Liver (tissue), 9 donors: ENCODE results near the gene GIMAP2. TPM values are rescaled to one million over a fixed set of nuclear protein-coding genes. Genes with fewer than 3 reads are reported as not detected.
"Not testable (repeated sequence)": the region's sequence is repeated elsewhere in the genome, so short reads cannot be mapped to it uniquely, and the experiment has no call there.

Source experiments
- DNase-seq: peaks from one replicate; pipeline ENCODE4 v3.0.0-alpha.2; 2017; ENCODE audit warnings: low spot score
- H3K27ac ChIP-seq, 2 donors: one replicate each; pipeline ENCODE4 v1.7.0; 2013; ENCODE audit warnings: inconsistent platforms in 2 of 2, low read length in 2 of 2, control low read depth in 1 of 2, low read depth in 1 of 2, mild to moderate bottlenecking in 1 of 2
- H3K27me3 ChIP-seq, 4 donors: one replicate each; pipeline versions ENCODE4 v1.6.1 to v1.7.0; 2013; ENCODE audit warnings: low read length in 3 of 4, inconsistent platforms in 1 of 4, mild to moderate bottlenecking in 1 of 4, moderate library complexity in 1 of 4; ENCODE audit not compliant: control insufficient read depth in 4 of 4, insufficient read depth in 4 of 4
- H3K36me3 ChIP-seq, 4 donors: one replicate each; pipeline versions ENCODE4 v1.6.1 to v1.7.0; 2013; ENCODE audit warnings: low read length in 3 of 4, mild to moderate bottlenecking in 3 of 4, low read depth in 1 of 4, moderate library complexity in 1 of 4; ENCODE audit not compliant: control insufficient read depth in 4 of 4, insufficient read depth in 3 of 4
- H3K4me1 ChIP-seq, 4 donors: one replicate each; pipeline versions ENCODE4 v1.6.1 to v1.7.0; 2013; ENCODE audit warnings: low read length in 3 of 4, mild to moderate bottlenecking in 3 of 4, moderate library complexity in 1 of 4; ENCODE audit not compliant: control insufficient read depth in 4 of 4, insufficient read depth in 4 of 4
- H3K4me3 ChIP-seq, 3 donors: one replicate each; pipeline versions ENCODE4 v1.6.1 to v1.7.0; 2013; ENCODE audit warnings: low read length in 3 of 3, control low read depth in 1 of 3, low read depth in 1 of 3, mild to moderate bottlenecking in 1 of 3
- H3K9ac ChIP-seq, 2 donors: one replicate each; pipeline ENCODE4 v1.7.0; 2013; ENCODE audit warnings: low read length in 2 of 2, mild to moderate bottlenecking in 2 of 2, moderate library complexity in 2 of 2, control low read depth in 1 of 2, low read depth in 1 of 2
- H3K9me3 ChIP-seq, 4 donors: one replicate each; pipeline versions ENCODE4 v1.6.1 to v1.7.0; 2013; ENCODE audit warnings: low read length in 3 of 4; ENCODE audit not compliant: control insufficient read depth in 4 of 4
- FOXA2 ChIP-seq: IDR thresholded peaks from 2 replicates; pipeline ENCODE4 v1.6.1; 2016; ENCODE audit warnings: antibody characterized with exemption
- GABPA ChIP-seq, 2 donors: IDR thresholded peaks in 1 of 2; conservative IDR thresholded peaks in 1 of 2; 2 replicates each; pipeline ENCODE4 v1.6.1; 2016; ENCODE audit warnings: antibody characterized with exemption in 2 of 2, mild to moderate bottlenecking in 1 of 2, moderate library complexity in 1 of 2
- JUND ChIP-seq, 2 donors: IDR thresholded peaks; 2 replicates each; pipeline ENCODE4 v1.6.1; 2016; ENCODE audit warnings: antibody characterized with exemption in 2 of 2
- RAD21 ChIP-seq, 2 donors: IDR thresholded peaks; 2 replicates each; pipeline ENCODE4 v1.6.1; 2016; ENCODE audit warnings: antibody characterized with exemption in 2 of 2, mild to moderate bottlenecking in 2 of 2
- SP1 ChIP-seq: IDR thresholded peaks from 2 replicates; pipeline ENCODE4 v1.6.1; 2018; ENCODE audit warnings: antibody characterized with exemption, mild to moderate bottlenecking
- WGBS: extraction: QIAGEN DNeasy Blood & Tissue Kit; methylation state at CpG from one replicate; pipeline ENCODE4 v1.1.7; 2013; 5-methylcytosine and 5-hydroxymethylcytosine counted together
- polyA plus RNA-seq, 2 donors: library from polyadenylated mRNA; stranded (reverse) in 1 of 2; unstranded in 1 of 2; fragments of 200-250 nt in 1 of 2; fragments of >200 nt in 1 of 2; fragmentation: Nextera tagmentation in 1 of 2; extraction: Ambion mirVana in 1 of 2; gene quantifications; one replicate each; pipeline versions ENCODE4 v1.2.1 to v1.2.3, GENCODE V29; 2013 to 2015
- total RNA-seq, 2 donors: library from RNA; depleted of rRNA; stranded (reverse); fragments of >200 nt; gene quantifications; one replicate each; pipeline ENCODE4 v1.2.3, GENCODE V29; 2014
- TF ChIP-seq, protein P1 (sequence below): IDR thresholded peaks from 2 replicates; pipeline ENCODE4 v1.6.1; 2016; ENCODE audit warnings: antibody characterized with exemption
- TF ChIP-seq, protein P2 (sequence below): IDR thresholded peaks from 2 replicates; pipeline ENCODE4 v1.6.1; 2016; ENCODE audit warnings: antibody characterized with exemption
- donor health status: healthy.
- donor health status: healthy.
- donor health status: healthy.
- donor health status: healthy.
- donor health status: healthy.

GIMAP2 gene
- total and polyA plus RNA-seq, 4 donors: 4.9 to 9.2 (median 6.0) TPM

DNA sequence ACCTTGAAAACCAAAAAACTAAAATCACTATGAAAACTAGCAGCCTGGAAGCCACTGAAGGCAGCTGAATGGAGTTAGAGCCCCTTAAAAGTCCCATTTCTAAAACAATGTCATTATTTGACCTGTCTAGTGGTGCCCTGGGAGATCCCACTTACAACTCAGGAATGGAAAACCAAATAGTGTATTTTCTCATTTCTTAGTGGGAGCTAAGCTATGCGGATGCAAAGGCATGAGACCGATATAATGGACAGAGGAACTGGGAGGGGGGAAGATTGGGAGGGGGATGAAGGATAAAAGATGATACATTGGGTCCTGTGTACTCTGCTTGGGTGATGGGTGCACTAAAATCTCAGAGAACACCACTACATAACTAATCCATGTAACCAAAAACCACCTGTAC is 9.8 kb upstream of the GIMAP2 start:
- Histone ChIP-seq H3K36me3 (no peaks in the 10 kb centered on the region), H3K4me1 (no peaks in the 10 kb centered on the region), H3K9me3 (no peaks in the 10 kb centered on the region), H3K4me3 (no peak overlapping the region), H3K27me3 (no peaks in the 10 kb centered on the region), H3K27ac (no peak overlapping the region), H3K9ac (no peak overlapping the region)
- DNase-seq: no peak
- 65% methylated on average over 2 of the region's 2 CpGs for WGBS
- TF ChIP-seq FOXA2: no peak
- TF ChIP-seq SP1: no peak
- TF ChIP-seq JUND (IDR thresholded peaks at IDR 0.05): no peak
- TF ChIP-seq, protein P1, sequence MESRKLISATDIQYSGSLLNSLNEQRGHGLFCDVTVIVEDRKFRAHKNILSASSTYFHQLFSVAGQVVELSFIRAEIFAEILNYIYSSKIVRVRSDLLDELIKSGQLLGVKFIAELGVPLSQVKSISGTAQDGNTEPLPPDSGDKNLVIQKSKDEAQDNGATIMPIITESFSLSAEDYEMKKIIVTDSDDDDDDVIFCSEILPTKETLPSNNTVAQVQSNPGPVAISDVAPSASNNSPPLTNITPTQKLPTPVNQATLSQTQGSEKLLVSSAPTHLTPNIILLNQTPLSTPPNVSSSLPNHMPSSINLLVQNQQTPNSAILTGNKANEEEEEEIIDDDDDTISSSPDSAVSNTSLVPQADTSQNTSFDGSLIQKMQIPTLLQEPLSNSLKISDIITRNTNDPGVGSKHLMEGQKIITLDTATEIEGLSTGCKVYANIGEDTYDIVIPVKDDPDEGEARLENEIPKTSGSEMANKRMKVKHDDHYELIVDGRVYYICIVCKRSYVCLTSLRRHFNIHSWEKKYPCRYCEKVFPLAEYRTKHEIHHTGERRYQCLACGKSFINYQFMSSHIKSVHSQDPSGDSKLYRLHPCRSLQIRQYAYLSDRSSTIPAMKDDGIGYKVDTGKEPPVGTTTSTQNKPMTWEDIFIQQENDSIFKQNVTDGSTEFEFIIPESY: no peak
- TF ChIP-seq RAD21 (IDR thresholded peaks at IDR 0.05): no peak
- no peak for TF ChIP-seq GABPA (IDR thresholded peaks at IDR 0.05 in 1 of 2, conservative IDR thresholded peaks at IDR 0.05 in 1 of 2)

DNA sequence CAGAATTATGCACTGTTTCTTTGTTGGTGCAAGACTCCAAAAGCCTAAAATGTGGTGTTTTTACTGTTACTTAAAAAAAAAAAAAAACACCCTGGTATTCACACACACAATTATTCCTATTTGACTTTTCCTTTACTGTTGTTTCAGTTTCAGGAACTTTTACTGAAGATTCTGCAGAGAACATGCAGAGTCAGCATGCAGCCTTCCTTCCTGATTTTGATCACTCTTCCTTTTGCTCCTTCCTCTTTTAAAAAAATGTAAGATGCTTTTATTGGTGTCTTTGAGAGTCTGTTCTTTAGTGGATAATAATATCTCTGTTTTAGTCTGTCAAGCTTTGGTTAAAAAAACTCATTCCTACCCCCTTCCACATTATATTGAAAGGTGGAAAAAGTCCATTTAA is 9.2 kb upstream of the GIMAP2 start:
- not testable (repeated sequence) for H3K27me3 ChIP-seq, H3K4me1 ChIP-seq, H3K9ac ChIP-seq, H3K4me3 ChIP-seq, H3K27ac ChIP-seq, H3K36me3 ChIP-seq, DNase-seq, H3K9me3 ChIP-seq
- TF ChIP-seq, protein P2, sequence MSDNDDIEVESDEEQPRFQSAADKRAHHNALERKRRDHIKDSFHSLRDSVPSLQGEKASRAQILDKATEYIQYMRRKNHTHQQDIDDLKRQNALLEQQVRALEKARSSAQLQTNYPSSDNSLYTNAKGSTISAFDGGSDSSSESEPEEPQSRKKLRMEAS: peak; percentile 40

DNA sequence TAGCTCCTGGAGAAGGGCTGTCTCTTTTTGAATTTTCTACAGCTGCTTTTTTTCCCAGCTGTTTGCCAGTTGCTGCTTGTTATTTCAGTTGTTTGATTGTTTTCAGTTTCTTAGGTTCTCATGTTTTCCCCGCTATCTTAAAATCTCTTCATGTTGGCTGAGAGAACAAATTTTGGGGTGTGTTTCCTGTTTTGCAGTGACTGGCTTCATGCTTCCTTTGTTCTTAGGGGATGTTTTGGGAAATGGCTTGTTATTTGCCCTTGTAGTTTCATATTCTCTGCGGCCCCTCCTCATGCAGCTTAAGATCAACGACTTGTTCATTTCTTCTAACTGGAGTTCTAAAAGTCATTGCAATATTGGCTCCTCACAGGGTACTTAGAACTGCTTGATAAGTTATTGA is 8.7 kb upstream of the GIMAP2 start:
- H3K27me3 ChIP-seq, H3K4me1 ChIP-seq, H3K9ac ChIP-seq, H3K36me3 ChIP-seq, H3K4me3 ChIP-seq, DNase-seq, H3K27ac ChIP-seq, H3K9me3 ChIP-seq: not testable (repeated sequence)
- 58% methylated on average over 3 of the region's 3 CpGs for WGBS

DNA sequence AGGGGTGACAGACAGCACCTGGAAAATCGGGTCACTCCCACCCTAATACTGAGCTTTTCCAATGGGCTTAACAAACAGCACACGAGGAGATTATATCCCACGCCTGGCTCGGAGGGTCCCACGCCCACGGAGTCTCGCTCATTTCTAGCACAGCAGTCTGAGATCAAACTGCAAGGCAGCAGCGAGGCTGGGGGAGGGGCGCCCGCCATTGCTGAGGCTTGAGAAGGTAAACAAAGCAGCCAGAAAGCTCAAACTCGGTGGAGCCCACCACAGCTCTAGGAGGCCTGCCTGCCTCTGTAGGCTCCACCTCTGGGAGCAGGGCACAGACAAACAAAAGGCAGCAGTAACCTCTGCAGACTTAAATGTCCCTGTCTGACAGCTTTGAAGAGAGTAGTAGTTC is 6.9 kb upstream of the GIMAP2 start:
- H3K9ac ChIP-seq, DNase-seq, H3K36me3 ChIP-seq, H3K27ac ChIP-seq, H3K4me1 ChIP-seq, H3K9me3 ChIP-seq, H3K4me3 ChIP-seq, H3K27me3 ChIP-seq: not testable (repeated sequence)
- 82% methylated on average over 11 of the region's 11 CpGs for WGBS

DNA sequence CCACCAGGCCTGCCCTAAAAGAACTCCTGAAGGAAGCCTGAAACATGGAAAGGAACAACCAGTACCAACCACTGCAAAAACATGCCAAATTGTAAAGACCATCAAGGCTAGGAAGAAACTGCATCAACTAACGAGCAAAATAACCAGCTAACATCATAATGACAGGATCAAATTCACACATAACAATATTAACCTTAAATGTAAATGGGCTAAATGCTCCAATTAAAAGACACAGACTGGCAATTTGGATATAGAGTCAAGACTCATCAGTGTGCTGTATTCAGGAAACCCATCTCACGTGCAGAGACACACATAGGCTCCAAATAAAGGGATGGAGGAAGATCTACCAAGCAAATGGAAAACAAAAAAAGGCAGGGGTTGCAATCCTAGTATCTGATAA is 5.1 kb upstream of the GIMAP2 start:
- H3K27ac ChIP-seq, H3K4me3 ChIP-seq, H3K9me3 ChIP-seq, H3K4me1 ChIP-seq, H3K9ac ChIP-seq, H3K27me3 ChIP-seq, DNase-seq, H3K36me3 ChIP-seq: not testable (repeated sequence)
- WGBS: 95% methylated on average over 2 of the region's 2 CpGs
